GM12864 (cell line): Measurements from ENCODE around the gene PTBP3.

Source experiments
- DNase-seq: peaks from one replicate; pipeline ENCODE4 v3.0.0-alpha.2; 2011; ENCODE audit warnings: low read depth
- H3K4me3 ChIP-seq: 2 replicates; pipeline ENCODE4 v1.5.1; 2011; ENCODE audit warnings: mild to moderate bottlenecking, low read depth, low read length, control low read depth
- TF ChIP-seq, protein P1 (sequence below): IDR thresholded peaks from 2 replicates; pipeline ENCODE4 v1.5.1; 2011; ENCODE audit warnings: low read depth, mild to moderate bottlenecking, moderate library complexity, low read length, control low read depth, inconsistent platforms; ENCODE audit errors: missing control alignments

Gene PTBP3

GRCh38 chr9:112239708-112240107 lies 93.7 kb downstream of the PTBP3 start:
- H3K4me3 ChIP-seq, result no peak overlapping the region
- TF ChIP-seq, protein P1, sequence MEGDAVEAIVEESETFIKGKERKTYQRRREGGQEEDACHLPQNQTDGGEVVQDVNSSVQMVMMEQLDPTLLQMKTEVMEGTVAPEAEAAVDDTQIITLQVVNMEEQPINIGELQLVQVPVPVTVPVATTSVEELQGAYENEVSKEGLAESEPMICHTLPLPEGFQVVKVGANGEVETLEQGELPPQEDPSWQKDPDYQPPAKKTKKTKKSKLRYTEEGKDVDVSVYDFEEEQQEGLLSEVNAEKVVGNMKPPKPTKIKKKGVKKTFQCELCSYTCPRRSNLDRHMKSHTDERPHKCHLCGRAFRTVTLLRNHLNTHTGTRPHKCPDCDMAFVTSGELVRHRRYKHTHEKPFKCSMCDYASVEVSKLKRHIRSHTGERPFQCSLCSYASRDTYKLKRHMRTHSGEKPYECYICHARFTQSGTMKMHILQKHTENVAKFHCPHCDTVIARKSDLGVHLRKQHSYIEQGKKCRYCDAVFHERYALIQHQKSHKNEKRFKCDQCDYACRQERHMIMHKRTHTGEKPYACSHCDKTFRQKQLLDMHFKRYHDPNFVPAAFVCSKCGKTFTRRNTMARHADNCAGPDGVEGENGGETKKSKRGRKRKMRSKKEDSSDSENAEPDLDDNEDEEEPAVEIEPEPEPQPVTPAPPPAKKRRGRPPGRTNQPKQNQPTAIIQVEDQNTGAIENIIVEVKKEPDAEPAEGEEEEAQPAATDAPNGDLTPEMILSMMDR, result no peak
- DNase-seq, result no peak

DNA sequence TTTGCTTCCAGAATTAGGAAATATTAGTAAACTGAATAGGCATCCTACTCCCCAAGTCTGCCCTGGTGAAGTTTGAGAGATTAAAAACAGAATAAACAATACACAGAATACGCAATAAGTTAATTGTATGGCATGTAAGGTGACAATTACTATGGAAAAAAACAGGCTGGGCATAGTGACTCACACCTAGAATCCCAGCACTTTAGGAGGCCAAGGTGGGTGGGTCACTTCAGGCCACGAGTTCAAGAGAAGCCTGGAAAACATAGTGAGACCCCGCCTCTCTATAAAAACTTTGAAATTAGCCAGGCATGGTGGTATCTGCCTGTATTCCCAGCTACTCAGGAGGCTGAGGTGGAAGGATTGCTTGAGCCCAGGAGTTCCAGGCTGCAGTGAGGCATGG lies 94.1 kb downstream of the PTBP3 start:
- TF ChIP-seq, protein P1, result no peak
- DNase-seq, result no peak
- H3K4me3 ChIP-seq, result no peak overlapping the region

DNA sequence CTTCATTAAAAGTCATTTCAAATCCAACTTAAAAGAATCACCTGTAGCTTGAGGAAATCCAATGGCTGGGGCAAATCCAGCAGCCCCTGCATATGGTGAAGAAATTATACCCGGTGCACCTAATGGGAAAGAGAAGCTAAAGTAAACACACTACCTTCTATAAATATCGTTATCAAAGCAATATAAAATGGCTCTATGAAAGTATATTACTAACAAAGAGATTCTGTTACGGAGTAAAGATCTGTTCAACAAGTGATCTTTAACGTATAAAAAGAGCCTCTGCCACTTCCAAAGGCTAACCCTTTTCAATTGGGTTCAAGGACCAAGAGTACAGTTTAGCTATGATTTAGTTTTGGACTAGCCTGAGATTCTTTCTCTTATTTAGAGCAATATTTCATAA lies 98.6 kb downstream of the PTBP3 start:
- H3K4me3 ChIP-seq, result no peak overlapping the region
- TF ChIP-seq, protein P1, result no peak
- no peak for DNase-seq

- TF ChIP-seq, protein P1, result no peak
- no peak overlapping the region for H3K4me3 ChIP-seq
- no peak for DNase-seq
These were observed 99.7 kb downstream of the PTBP3 start for GRCh38 chr9:112233769-112234168.

DNA sequence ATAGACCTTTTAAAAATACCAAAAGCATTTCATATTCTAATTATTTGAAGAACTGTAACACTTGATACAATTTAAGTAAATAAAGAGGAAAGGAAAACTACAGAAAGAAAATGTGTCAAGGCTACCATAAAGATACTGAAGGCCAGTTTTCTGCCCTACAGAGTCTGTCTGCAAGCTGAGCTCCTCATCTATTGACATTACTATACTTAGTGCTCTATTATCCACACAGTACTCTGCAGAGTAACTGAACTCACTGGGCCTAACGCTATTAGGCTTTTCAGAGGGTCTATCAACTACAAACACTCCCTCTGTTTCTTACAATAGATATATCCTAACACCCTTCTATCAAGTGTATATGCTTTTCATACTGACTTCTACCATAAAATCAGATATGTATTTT lies 101.2 kb downstream of the PTBP3 start:
- TF ChIP-seq, protein P1, result no peak
- DNase-seq, result no peak
- H3K4me3 ChIP-seq, result no peak overlapping the region

- TF ChIP-seq, protein P1, result no peak
- H3K4me3 ChIP-seq, result no peak overlapping the region
- DNase-seq, result no peak
These were observed 107.3 kb downstream of the PTBP3 start for GRCh38 chr9:112226091-112226490.

DNA sequence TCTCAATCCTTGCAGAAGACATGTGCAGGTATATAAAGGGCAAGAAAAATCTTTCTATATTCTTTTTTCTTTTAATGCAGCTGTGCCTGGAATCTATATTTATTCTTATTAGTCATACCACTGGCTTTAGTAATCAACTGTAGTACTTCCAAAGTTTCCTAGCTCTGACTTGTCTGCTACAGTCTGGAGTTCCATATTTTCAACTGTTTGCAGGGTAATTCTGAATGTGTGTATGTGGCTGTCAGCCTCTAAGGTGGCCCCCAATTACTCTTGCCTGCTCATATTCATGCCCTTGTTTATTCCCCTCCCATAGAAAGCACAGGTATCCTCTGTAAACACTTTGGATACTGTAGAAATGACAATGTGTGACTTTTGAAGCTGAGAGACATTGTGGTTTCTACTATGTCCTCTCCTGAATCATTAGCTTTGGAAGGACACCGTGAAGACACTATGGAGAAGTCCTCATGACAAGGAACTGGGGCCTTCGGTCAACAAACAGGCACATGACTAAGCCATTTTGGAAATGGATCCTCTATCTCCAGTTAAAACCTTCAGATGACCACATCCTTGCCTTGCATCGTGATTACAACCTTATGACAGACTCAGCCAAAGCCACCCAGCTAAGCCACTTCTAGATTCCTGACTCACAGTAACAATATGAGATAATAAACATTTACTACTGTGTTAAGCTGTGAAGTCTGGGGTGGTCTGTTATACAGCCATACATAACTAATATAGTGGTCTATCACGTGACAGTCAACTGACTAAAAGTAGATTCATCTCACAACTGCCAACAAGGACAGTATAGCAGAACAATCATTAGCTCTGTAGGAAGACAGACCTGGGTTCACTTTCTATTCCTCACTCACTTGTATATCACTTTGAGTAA lies 108.8 kb downstream of the PTBP3 start:
- H3K4me3 ChIP-seq, result no peak overlapping the region
- TF ChIP-seq, protein P1, result no peak
- no peak for DNase-seq
